Mesendoderm (in vitro differentiated cells): ENCODE measurements around the gene TP53AIP1.

Source experiments
- DNase-seq: peaks from one replicate; pipeline ENCODE4 v3.0.0; 2013
- H2AK5ac ChIP-seq: 2 replicates; pipeline ENCODE4 v1.6.1; 2013; ENCODE audit warnings: low read length, inconsistent platforms
- H2BK120ac ChIP-seq: 2 replicates; pipeline ENCODE4 v1.6.1; 2013; ENCODE audit warnings: low read depth, mild to moderate bottlenecking, low read length, moderate library complexity, mixed read lengths
- H2BK15ac ChIP-seq: replicated peaks from 2 replicates; pipeline ENCODE4 v1.6.1; 2013; ENCODE audit warnings: low read depth, mild to moderate bottlenecking, moderate library complexity
- H2BK5ac ChIP-seq: 2 replicates; pipeline ENCODE4 v1.6.1; 2013; ENCODE audit warnings: low read length, inconsistent platforms
- H3K18ac ChIP-seq: 2 replicates; pipeline ENCODE4 v1.6.1; 2013; ENCODE audit warnings: mild to moderate bottlenecking, low read length, mixed read lengths
- H3K23ac ChIP-seq: one replicate; pipeline ENCODE4 v1.6.1; 2013; ENCODE audit warnings: low read length
- H3K27ac ChIP-seq: 2 replicates; pipeline ENCODE4 v1.5.1; 2013; ENCODE audit warnings: low read depth, mild to moderate bottlenecking, inconsistent platforms, low read length, moderate library complexity
- H3K27me3 ChIP-seq: 2 replicates; pipeline ENCODE4 v1.6.1; 2013; ENCODE audit warnings: low read length, control low read depth, mild to moderate bottlenecking, inconsistent platforms; ENCODE audit not compliant: insufficient read depth, poor library complexity
- H3K36me3 ChIP-seq: 2 replicates; pipeline ENCODE4 v1.6.1; 2013; ENCODE audit warnings: low read length, inconsistent platforms; ENCODE audit not compliant: control insufficient read depth, insufficient read depth
- H3K4ac ChIP-seq: one replicate; pipeline ENCODE4 v1.6.1; 2013; ENCODE audit warnings: low read depth, mild to moderate bottlenecking, low read length, moderate library complexity
- H3K4me1 ChIP-seq: 2 replicates; pipeline ENCODE4 v1.6.1; 2013; ENCODE audit warnings: low read depth, low read length, inconsistent platforms; ENCODE audit not compliant: control insufficient read depth
- H3K4me2 ChIP-seq: 2 replicates; pipeline ENCODE4 v1.6.1; 2013; ENCODE audit warnings: low read length
- H3K4me3 ChIP-seq: 2 replicates; pipeline ENCODE4 v1.5.1; 2013; ENCODE audit warnings: mild to moderate bottlenecking, low read length
- H3K56ac ChIP-seq: one replicate; pipeline ENCODE4 v1.6.1; 2013; ENCODE audit warnings: low read length
- H3K79me1 ChIP-seq: 2 replicates; pipeline ENCODE4 v1.6.1; 2013; ENCODE audit warnings: low read length, inconsistent platforms
- H3K79me2 ChIP-seq: 2 replicates; pipeline ENCODE4 v1.6.1; 2013; ENCODE audit warnings: mild to moderate bottlenecking, low read length; ENCODE audit not compliant: control insufficient read depth, insufficient read depth
- H3K9ac ChIP-seq: 2 replicates; pipeline ENCODE4 v1.6.1; 2013; ENCODE audit warnings: low read length, inconsistent platforms
- H4K5ac ChIP-seq: one replicate; pipeline ENCODE4 v1.6.1; 2013; ENCODE audit warnings: low read length
- H4K8ac ChIP-seq: one replicate; pipeline ENCODE4 v1.6.1; 2013; ENCODE audit warnings: low read depth, mild to moderate bottlenecking, control low read depth, low read length, moderate library complexity
- WGBS: extraction: QIAGEN DNeasy Blood & Tissue Kit; methylation state at CpG from one replicate; pipeline ENCODE4 v1.1.7; 2013; ENCODE audit warnings: low lambda C conversion rate, missing lambda C conversion rate; ENCODE audit not compliant: insufficient coverage; ENCODE audit errors: extremely low coverage; 5-methylcytosine and 5-hydroxymethylcytosine counted together

The TP53AIP1 gene

DNA sequence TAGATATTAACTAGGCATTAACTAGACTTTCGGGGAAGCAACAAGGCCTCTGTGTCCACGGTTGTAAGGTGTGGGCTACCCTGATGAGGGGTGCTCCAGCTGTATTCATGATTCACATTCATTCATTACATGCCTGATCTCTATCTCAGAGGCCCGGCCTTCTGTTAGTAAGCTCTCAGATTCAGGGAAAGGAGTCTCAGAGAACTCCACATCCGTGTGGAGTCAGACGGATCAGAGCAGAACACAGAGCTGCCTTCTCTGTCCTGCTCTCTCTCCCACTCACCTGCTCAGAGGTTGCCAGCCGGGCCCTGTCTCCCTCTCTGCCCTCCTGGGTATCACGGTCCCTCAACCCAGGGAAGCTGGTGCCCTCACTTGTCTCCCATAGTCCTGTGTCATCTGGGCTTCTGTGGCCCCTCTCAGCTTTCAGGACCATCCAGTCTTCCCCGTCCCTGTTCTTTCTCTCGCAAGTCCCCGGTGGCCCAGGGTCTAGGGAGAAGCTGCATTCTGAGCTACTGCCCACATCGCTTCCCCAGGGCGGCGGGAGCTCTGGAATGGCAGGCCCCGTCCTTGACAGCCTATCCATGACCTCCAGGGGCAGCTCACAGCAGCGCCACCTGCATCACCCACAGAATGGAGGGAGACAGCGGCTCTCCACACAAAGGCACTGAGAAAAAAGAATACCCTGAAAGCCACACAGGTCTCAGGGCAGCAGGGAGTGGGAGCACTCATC, 4.3 kb downstream of the TP53AIP1 start:
- Histone ChIP-seq H2BK120ac (no peak overlapping the region), H3K56ac (no peak overlapping the region), H3K27ac (no peak overlapping the region), H3K4me3 (no peak overlapping the region), H3K9ac (no peak overlapping the region), H3K23ac (no peak overlapping the region), H3K79me1 (no peaks in the 10 kb centered on the region), H3K27me3 (no peaks in the 10 kb centered on the region), H2BK15ac (no peak overlapping the region), H3K36me3 (no peaks in the 10 kb centered on the region), H3K4ac (no peak overlapping the region), H3K4me1 (no peaks in the 10 kb centered on the region), H4K8ac (no peak overlapping the region), H3K4me2 (no peak overlapping the region), H3K18ac (no peak overlapping the region), H4K5ac (no peak overlapping the region), H2BK5ac (no peak overlapping the region), H3K79me2 (no peaks in the 10 kb centered on the region), H2AK5ac (no peak overlapping the region)
- WGBS, result no CpG with 5 or more reads among the region's 16 CpGs
- no peak for DNase-seq

DNA sequence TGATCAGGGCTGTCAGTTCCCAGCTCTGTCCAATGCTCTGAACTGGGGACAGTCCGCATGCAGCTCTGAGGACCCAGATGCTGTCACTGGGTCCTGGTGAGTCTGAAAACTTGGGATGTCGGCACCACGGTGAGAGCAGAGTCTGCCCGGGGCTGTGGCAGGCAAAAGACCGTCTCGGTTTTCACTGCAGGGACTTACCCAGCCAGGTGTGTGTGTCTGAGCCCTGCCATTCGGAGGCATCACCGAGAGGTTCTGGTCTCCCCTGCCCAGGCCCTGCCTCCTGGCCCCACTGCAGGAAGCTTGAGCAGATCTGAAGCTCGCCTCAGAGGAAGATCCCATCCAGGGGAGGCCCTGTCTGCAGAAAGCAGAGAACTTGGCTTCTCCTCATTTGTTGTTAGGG, 5.2 kb downstream of the TP53AIP1 start:
- H3K9ac ChIP-seq, result no peak overlapping the region
- H4K8ac ChIP-seq, result no peak overlapping the region
- no peak overlapping the region for H3K18ac ChIP-seq
- no peak overlapping the region for H3K23ac ChIP-seq
- H4K5ac ChIP-seq, result no peak overlapping the region
- no peak overlapping the region for H2BK120ac ChIP-seq
- no peak for DNase-seq
- no peak overlapping the region for H2BK15ac ChIP-seq
- no peaks in the 10 kb centered on the region for H3K4me1 ChIP-seq
- no peak overlapping the region for H2BK5ac ChIP-seq
- no CpG with 5 or more reads among the region's 9 CpGs for WGBS
- no peak overlapping the region for H2AK5ac ChIP-seq
- H3K4me3 ChIP-seq, result no peak overlapping the region
- H3K36me3 ChIP-seq, result no peaks in the 10 kb centered on the region
- no peak overlapping the region for H3K4me2 ChIP-seq
- no peak overlapping the region for H3K27ac ChIP-seq
- no peak overlapping the region for H3K4ac ChIP-seq
- H3K56ac ChIP-seq, result no peak overlapping the region
- no peaks in the 10 kb centered on the region for H3K79me2 ChIP-seq
- H3K79me1 ChIP-seq, result no peaks in the 10 kb centered on the region
- H3K27me3 ChIP-seq, result no peaks in the 10 kb centered on the region

GRCh38 chr11:128936606-128937251, 5.9 kb downstream of the TP53AIP1 start:
- Histone ChIP-seq H3K79me2 (no peaks in the 10 kb centered on the region), H3K9ac (no peak overlapping the region), H2AK5ac (no peak overlapping the region), H3K23ac (no peak overlapping the region), H3K4ac (no peak overlapping the region), H3K79me1 (no peaks in the 10 kb centered on the region), H3K18ac (no peak overlapping the region), H2BK120ac (no peak overlapping the region), H3K56ac (no peak overlapping the region), H3K4me3 (no peak overlapping the region), H3K27me3 (no peaks in the 10 kb centered on the region), H2BK15ac (no peak overlapping the region), H4K8ac (no peak overlapping the region), H3K27ac (no peak overlapping the region), H3K4me2 (no peak overlapping the region), H3K36me3 (no peaks in the 10 kb centered on the region), H4K5ac (no peak overlapping the region), H3K4me1 (no peaks in the 10 kb centered on the region), H2BK5ac (no peak overlapping the region)
- WGBS, result no CpG with 5 or more reads among the region's 16 CpGs
- peak; percentile 98 for DNase-seq

DNA sequence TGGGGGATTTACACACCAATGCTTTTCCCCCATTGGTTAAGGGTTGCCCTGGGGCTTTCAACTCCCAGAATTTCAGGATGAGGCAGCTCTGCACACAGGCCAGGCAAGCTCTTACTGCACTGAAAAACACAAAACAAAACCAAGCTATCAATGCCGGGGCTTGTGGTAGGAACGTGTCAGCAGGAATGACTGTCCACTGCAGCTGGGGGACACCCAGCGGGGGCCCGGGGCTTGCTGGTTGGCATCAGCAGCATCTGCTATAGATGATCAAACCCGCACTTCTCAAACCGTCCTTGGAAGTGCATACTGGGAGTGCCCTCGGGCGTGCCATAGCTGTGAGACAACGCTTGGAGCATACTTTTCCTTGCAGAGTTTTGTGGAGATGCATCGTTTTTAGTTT, 7.7 kb downstream of the TP53AIP1 start:
- no peak overlapping the region for H3K4ac ChIP-seq
- H2BK120ac ChIP-seq, result no peak overlapping the region
- H3K27me3 ChIP-seq, result no peaks in the 10 kb centered on the region
- no peak overlapping the region for H3K4me3 ChIP-seq
- no peak overlapping the region for H3K9ac ChIP-seq
- no peak overlapping the region for H3K18ac ChIP-seq
- DNase-seq, result no peak
- H2AK5ac ChIP-seq, result no peak overlapping the region
- H3K79me1 ChIP-seq, result no peaks in the 10 kb centered on the region
- WGBS, result no CpG with 5 or more reads among the region's 10 CpGs
- no peak overlapping the region for H3K23ac ChIP-seq
- no peak overlapping the region for H4K8ac ChIP-seq
- no peak overlapping the region for H2BK5ac ChIP-seq
- no peak overlapping the region for H3K27ac ChIP-seq
- no peak overlapping the region for H3K4me2 ChIP-seq
- no peaks in the 10 kb centered on the region for H3K4me1 ChIP-seq
- no peaks in the 10 kb centered on the region for H3K36me3 ChIP-seq
- no peak overlapping the region for H4K5ac ChIP-seq
- no peaks in the 10 kb centered on the region for H3K79me2 ChIP-seq
- no peak overlapping the region for H2BK15ac ChIP-seq
- H3K56ac ChIP-seq, result no peak overlapping the region

DNA sequence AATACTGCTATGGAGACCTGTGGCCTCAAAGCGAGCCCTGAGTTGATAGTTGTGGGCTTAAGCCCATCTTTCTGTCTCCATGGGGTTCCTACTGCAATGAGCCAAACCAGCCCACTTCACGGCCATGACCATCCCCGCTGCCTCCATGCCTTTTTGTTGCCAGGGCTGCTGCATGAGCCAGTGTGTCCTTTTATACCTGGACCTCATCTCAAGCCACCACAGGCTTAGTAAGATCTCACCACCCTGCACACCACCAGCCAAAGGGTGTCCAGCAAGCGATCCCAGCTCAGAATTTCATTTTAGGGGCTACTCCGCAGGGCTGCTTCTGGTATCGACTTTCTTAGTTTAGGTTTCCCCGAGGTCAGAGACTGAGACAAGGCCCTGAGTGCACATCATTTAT, 8.3 kb downstream of the TP53AIP1 start:
- Histone ChIP-seq H3K4me1 (no peaks in the 10 kb centered on the region), H3K56ac (no peak overlapping the region), H3K79me2 (no peaks in the 10 kb centered on the region), H3K27me3 (no peaks in the 10 kb centered on the region), H4K8ac (no peak overlapping the region), H3K18ac (no peak overlapping the region), H3K9ac (no peak overlapping the region), H4K5ac (no peak overlapping the region), H3K23ac (no peak overlapping the region), H2BK5ac (no peak overlapping the region), H2AK5ac (no peak overlapping the region), H3K4ac (no peak overlapping the region), H3K27ac (no peak overlapping the region), H3K4me2 (no peak overlapping the region), H3K36me3 (no peaks in the 10 kb centered on the region), H2BK120ac (no peak overlapping the region), H3K79me1 (no peaks in the 10 kb centered on the region), H3K4me3 (no peak overlapping the region), H2BK15ac (no peak overlapping the region)
- no CpG with 5 or more reads among the region's 7 CpGs for WGBS
- no peak for DNase-seq
